NCI-H1417 treated with DMSO at 0.1 percent for 48 hours (cell line): ENCODE measurements around the gene UBE2L6.

ENCODE experiments used
- DNase-seq: peaks from one replicate; lab custom pipeline; 2025; lab: John Stamatoyannopoulos, UW

The UBE2L6 gene

DNA sequence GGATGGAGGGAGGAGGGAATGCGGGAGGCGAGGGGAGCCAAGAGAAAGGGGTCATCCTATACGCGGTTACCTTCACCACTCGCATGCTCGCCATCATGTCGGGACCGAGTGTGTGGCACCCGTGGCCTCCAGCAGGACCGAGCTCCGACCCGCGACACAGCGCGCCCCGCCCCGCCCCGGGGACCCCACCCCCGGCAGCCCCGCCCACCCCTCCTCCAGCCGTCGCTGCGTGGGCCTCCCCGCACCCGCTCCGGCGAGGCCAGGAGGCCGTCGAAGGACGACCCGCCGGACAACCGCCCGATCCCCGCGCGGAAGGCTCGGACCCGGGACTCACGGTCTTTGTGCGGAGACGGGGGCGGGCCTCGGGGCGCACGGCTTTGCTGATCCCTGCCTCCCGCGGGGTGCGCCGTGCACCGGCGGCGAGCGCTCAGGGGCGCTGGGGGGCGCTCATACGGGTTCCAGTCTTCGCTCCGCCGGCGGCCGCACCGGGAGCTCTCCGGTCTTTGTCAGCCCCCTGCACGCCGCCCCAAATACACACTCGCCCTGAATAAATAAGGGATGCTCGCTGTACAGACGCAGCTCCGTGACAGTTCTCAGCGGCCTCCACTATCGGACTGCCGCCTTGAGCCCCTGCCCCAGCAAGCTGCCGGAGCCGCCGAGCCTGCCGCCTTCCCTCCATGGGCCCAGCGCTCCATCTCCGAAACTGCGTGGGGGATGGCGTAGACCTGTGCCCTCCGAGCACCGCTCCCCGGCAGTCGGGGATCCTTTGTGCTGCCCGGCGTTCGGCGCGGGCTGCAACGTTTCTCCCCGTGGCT is at the start of gene UBE2L6:
Gene UBE2L6 (minus strand): TSS at position 158 of the 815 bp plus-strand sequence. CDS start 61 bp downstream, at position 97.
- no peak for DNase-seq

DNA sequence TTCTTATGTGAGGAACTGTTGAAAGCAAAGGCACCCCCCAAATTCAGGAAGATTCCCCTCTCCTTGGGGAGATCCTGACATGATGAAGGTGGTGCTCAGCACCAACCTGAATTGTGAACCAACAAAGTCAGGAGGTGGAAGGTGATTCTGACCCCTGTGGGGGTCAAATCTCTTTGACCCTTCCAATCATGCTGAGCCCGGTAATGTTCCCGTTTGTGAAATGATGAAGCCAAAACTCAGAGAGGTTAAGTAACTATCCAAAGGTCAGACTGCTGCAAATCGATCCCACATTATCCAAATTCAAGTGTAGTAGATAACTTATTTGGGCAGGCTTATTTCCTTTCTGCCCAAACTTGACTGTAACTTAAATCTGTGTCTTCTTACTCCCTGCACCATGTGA is 49.1 kb upstream of the UBE2L6 start:
- DNase-seq, result no peak

DNA sequence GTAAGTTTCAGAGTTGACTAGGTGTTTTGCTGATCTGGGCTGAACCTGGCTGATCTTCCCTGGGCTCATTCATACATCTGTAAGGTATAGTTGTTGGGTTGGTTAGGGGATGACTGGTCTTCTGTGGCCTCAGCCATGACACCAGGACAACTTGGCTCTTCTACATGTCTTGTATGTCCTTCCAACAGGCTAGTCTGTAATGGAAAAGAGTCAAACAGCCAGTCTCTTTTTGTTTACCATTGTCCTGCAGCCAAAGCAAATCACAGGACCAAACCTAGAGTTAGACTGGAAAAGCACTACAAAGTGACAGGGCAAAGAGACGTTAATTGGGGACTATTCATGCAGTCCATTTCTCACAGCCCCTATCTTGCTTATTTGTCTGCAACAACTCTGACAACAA is 47.8 kb upstream of the UBE2L6 start:
- no peak for DNase-seq

DNA sequence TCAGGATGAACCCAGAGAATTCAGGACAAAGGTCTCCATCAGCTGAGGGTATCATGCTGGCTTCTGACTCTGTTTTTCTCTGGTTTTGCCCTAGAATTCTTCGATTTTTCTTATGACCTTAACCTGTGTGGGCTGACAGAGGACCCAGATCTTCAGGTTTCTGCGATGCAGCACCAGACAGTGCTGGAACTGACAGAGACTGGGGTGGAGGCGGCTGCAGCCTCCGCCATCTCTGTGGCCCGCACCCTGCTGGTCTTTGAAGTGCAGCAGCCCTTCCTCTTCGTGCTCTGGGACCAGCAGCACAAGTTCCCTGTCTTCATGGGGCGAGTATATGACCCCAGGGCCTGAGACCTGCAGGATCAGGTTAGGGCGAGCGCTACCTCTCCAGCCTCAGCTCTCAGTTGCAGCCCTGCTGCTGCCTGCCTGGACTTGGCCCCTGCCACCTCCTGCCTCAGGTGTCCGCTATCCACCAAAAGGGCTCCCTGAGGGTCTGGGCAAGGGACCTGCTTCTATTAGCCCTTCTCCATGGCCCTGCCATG is 46.8 kb upstream of the UBE2L6 start:
- no peak for DNase-seq

DNA sequence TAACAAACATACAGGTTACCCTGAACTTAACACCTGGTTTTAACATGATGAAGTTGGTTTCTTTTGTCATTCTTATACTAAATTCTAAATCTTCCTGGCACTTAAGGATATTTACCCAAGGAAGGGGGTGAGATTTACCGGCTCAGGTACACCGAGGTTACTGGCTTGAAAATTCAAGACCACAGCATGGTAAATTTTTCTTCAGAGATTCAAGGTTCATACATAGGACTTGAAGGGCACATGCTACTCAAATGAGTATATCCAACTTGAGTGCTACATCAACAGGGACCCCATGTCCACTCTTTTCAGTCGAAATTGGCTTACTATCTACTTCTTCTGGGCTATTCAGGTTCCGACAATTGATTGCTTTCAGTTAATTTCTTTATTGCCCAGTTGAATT is 42.7 kb upstream of the UBE2L6 start:
- DNase-seq, result no peak

DNA sequence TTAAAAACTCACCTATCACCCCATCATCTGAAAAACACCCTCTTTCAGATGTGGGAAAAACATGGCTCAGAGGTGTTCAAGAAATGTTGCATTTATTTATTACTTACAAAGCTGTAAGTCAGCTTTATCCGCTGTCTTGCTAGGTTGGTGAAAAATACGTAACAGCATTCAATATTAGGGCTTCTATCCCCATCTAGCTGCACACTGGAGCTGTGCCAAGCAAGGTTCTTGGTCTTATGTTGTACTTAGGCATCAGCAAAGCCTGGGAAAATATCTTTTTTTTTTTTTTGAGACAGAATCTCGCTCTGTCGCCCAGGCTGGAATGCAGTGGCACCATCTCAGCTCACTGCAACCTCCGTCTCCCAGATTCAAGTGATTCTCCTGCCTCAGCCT is 37.6 kb upstream of the UBE2L6 start:
- no peak for DNase-seq

DNA sequence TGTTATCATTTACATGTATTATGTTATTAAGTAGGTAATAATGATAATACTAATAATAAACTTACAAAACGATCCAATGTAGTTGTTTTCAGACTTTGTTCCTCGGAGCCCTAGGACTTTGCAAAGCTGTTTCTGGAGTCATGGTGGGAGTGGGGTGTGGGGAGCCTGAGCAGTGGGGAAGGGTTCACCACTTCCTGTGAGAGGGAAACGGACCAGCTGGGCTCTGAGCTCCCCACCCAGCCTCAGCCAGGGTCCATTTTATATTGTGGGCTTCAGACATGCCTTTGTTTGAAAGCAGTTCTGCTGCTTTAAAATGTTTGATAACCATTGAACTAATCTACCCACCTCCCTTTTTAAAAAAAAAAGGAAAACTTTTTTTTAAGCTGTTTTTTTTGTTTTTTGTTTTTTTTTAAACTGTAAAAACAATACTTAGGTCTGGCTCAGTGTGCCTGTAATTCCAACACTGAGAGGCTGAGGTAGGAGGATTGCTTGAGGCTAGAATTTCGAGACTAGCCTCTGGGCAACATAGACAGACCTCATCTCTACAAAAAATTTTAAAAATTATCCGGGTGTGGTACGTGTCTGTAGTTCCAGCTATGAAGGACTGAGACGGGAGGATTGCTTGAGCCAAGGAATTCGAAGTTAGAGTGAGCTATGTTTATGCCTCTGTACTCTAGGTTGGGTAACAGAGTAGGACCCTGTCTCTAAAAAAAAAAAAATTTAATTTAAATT is 37.0 kb upstream of the UBE2L6 start:
- DNase-seq, result no peak

DNA sequence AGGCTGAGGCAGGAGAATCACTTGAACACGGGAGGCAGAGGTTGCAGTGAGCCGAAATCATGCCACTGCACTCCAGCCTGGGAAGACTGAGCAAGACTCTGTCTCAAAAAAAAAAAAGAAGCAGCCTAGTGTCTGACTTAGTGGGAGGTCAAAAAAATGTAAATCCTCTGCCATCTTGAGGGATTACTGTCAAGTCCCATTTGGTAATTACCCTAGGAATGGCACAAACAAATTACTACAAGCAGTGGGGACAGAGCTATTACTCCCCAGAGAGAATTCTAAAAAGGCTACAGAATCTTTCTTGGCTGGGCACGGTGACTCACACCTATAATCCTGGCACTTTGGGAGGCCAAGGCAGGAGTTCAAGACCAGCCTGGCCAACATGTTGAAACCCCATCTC is 33.8 kb upstream of the UBE2L6 start:
- no peak for DNase-seq

DNA sequence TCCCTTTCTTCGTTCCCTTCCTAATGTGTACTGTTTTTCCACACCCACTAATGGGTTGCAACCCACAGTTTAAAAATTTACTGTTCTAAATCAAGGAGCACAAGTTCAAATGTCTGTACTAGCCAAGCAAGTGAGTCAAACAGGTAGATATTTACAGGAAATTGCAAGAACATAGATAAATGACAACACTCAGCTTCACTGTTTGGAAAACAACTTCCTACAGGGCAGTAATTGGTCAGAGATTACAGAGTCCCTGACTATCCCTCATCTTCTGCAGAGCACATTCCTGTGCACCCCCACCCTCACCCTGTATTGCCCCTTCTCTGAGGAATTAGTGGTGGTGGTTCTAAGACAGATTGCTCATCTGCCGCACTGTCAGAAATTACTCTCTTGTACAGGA is 31.9 kb upstream of the UBE2L6 start:
- DNase-seq, result no peak

DNA sequence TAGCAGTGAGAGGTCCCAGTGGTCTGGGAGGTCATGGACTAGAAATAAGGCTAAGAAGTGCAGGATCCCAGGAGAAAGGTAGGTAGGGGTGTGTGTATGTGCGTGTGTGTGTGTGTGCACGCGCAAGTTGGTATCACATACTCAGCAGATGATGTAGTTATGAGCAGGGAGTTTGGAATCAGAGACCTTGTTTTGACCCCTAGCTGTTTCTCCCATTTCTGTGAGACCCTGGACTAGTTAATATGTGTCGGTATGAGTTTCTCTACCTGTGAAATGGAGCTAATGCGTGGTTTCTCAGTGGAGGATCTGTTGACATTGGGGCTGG is 31.3 kb upstream of the UBE2L6 start:
- DNase-seq, result no peak

DNA sequence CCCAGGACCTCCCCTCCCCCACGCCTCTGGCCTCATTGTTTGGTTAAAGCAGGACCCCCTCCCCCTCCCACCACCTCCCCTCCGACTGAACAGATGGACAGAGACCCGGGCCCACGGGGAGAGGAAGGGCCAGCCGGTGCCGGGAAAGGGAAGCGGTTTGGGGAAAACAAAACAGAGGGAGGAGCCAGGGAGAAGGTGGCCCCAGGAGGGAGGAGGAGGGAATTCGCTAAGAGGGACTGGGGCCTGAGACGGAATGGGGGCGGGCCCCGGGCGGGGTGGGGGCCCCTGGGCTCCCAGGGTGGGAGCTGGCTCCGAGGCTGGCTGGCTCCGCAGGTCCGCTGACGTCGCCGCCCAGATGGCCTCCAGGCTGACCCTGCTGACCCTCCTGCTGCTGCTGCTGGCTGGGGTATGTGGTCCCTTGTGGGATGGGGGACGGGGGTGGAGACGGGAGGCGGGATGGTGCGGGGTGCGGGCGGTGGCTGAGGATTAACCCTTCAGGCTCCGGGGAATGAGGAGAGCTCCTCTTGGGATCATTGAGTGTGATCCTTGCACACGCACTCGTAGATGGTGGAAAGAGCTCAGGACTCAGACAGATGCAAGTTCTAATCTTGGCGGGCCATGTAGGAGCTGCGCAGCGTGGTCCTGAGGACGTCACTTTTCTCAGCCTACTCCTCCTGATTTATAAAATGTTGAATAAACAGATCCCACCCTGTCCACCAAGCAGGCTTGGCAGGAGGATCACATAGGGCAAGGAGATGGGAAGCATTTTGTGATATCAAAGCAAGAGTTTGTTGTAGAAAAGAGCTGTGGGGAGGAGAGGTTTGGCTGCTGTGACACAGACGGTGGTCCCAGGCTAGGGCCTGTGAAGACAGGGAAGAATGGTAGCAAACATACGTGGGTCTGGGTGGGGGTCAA is 30.7 kb upstream of the UBE2L6 start:
- DNase-seq, result no peak

DNA sequence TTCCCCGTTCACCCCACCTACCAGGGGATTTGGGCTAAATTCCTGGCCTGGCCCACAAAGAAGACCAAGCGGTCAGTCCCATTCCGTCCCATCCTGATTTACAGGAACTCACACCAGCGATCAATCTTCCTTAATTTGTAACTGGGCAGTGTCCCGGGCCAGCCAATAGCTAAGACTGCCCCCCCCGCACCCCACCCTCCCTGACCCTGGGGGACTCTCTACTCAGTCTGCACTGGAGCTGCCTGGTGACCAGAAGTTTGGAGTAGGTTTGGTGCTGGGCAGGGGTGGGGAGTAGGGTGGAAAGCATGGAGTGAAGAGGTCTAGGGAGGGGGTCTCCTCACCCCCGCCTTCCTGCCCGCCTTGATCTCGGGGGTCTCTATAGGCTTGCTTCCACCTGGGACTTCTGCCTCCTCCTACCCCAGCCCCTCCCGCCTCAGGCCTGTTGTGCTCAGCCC is 30.0 kb upstream of the UBE2L6 start, which contains the start of gene SERPING1:
Gene SERPING1 (plus strand): TSS at position 225 of the 455 bp plus-strand sequence. CDS start 586 bp downstream, outside the sequence.
- DNase-seq, result no peak

DNA sequence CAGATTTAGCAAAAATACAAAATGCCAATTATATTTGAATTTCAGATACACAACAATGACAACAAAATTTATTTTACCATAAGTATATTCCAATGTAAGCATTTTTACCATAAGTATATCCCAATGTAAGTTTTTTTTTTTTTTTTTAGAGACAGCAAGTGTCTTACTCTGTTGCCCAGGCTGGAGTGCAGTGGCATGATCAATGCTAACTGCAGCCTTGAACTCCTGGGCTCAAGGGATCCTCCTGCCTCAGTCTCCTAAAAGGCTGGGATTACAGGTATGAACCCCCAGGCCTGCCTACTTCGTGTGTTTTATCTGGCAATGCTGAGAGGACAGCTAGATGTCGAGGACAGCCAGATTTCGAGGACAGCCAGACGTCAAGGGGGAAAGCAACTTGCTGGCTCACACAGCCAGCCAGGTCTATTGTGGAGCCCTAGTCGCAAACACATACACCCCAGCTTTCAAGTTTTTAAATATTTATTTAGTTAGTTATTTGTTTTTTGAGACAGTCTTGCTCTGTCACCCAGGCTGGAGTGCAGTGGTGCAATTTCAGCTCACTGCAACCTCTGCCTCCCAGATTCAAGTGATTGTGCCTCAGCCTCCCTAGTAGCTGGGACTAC is 28.9 kb upstream of the UBE2L6 start:
- no peak for DNase-seq

DNA sequence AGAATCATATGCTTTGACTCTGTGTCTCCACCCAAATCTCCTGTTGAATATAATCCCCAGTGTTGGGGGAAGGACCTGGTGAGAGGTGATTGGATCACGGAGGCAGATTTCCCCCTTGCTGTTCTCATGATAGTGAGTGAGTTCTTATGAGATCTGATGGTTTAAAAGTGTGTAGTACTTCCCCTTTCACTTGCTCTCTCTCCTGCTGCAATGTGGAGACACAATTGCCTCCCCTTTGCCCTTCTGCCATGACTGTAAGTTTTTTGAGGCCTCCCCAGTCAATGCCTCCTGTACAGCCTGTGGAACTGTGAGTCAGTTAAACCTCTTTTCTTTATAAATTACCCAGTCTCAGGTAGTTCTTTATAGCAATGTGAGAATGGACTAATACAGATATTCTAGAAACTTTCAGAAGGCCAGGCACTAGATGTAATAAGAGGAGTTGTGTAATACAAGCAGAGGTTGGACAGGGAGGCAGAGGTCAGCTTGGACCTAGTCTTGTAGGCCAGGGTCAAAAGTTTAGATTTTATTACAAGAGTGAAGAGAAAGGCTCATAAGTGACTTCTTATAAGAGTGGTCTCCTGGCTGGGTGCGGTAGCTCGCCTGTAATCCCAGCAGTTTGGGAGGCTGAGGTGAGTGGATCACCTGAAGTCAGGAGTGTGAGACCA is 20.7 kb upstream of the UBE2L6 start:
- no peak for DNase-seq

DNA sequence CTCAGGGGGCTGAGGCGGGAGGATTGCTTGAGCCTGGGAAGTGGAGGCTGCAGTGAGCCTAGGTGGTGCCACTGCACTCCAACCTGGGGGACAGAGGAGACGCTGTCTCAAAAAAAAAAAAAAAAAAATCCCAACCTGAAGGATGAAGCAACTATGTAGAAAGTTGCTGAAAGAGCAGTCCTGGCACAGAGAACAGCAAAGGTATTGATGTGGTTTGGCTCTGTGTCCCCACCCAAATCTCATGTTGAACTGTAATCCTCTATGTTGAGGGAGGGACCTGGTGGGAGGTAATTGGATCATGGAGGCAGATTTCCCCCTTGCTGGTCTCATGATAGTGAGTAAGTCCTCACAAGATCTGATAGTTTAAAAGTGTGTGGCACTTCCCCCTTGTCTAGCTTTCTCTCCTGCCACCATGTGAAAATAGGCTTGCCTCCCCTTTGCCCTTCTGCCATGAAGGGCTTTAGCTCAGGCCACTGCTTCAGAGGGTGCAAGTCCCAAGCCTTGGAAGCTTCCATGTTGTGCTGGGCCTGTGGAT is 19.3 kb upstream of the UBE2L6 start:
- DNase-seq, result no peak

DNA sequence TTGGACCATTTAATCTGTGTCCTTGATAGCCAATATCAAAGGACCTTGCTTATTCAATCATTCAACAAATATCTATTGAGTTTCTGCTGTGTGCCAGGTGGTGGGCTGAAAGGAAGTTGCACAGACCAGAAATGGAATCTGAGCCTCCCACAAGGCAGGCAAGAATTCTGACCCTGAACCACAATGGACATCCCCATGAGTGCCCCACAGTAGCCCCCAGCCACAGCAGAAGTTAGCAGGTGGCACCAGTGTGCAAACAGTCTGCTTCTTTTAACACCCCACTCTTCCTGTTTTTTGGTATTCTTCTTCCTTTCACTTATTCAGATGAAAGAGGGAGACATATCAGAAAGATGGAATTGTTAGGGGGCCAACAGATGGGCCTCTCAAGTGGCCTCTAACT is 17.8 kb upstream of the UBE2L6 start:
- no peak for DNase-seq

DNA sequence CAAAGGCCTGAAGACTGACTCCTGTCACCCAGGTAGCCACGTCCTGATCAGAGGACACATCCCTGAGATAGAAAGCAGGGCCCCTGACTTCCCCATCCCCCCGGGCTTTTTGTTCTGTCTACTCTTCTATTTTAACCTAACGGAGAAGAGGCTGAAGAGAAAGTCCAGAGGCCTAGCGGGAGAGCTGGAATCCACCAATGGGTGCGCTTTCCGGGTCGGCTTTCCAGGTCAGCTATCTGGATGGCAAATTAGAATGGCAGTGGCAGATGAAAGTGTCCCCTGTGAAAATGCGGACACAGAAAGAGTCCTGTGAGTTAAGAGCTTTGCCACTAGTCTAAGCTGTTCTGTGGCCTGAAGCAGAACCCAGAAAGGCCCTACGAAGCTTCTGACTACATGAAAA is 16.9 kb upstream of the UBE2L6 start:
- DNase-seq, result no peak

DNA sequence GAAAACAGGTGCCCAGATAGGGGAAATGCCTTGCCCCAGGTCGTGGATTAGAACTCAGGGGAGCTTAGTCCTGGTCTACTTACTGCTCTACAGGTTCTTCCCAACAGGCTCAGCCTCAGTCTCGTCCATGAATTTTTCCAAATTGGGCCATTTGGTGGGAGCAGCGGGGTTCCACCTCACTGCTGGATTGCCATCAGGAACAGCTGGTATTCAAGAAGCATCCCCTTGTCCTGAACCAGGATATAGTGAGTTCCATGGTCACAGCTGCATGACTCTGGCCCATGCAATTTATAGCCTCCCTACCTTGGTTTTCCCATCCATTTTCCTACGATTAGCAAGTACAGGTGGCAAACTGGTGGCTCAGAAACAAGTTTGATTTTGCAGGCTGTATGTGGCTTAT is 6.6 kb upstream of the UBE2L6 start:
- DNase-seq, result no peak

DNA sequence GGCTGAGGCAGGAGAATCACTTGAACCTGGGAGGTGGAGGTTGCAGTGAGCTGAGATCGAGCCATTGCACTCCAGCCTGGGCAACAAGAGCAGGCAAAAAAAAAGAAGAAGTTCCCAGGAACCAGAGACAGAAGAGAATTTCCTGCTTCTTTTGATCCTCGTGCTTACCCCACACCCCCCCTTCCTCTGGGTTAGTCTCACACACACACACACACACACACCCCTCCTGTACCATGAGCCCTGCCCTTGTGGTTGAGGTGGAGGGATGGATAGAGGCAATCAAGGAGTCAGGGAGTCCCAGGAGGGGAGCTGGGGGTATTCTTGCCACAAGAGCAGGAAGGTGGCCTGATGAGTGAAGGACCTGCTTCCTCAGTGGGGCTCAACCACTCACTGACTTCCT is 4.1 kb upstream of the UBE2L6 start:
- no peak for DNase-seq

DNA sequence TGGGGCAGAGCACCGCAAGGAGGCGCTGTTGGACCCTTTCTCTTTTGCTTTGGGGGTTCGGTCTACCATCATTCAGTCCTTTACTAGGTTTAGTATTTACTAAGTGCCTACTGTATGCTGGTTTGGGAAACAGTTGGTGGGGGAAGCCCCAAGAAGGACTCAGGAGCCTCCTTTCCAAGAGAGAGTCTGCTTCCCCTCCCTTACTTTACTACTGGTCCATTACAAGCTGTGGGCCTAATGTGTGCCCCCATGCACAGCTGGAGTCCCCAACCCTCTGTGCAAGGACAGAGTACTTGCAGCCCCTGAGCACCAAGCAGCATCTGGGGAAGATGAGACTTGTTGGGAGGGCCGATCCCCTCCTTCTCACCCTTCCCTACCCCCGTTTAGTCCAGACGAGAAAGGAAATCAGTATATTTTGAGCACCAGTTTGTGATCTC is 876 bp upstream of the UBE2L6 start:
- peak; percentile 16 for DNase-seq
